Measurements from ENCODE around the gene SFTPB.
"Not testable (repeated sequence)": the region's sequence is repeated elsewhere in the genome, so short reads cannot be mapped to it uniquely, and the experiment has no call there.

The SFTPB gene

DNA sequence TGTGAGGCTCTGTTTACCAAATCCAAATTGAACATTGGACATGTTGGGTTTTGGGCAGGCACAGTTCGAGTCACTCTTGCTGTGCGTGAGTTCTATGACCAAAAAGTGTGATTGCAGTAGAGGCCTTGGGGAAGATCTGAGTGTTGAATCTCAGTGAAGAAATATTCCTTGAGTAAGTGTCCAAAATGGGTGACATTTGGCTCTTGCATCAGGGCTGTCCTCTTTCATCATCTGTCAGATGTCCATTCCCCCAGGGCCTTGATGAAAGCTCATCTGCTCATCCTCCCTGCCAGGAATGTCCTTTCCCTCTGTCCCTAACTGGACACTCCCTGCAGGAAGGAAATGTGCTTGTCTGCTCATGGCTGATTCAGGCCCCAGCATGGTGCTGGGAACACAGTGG, 6.4 kb upstream of the SFTPB start:
- Histone ChIP-seq H3K4me3 (no peak overlapping the region), H3K9me3 (no peaks in the 10 kb centered on the region), H3K27me3 (no peaks in the 10 kb centered on the region), H3K36me3 (no peaks in the 10 kb centered on the region), H3K27ac (no peak overlapping the region), H3K4me1 (peaks cover 0 to 19% (median 8%) of the 10 kb centered on the region in 4 donors)
- peak in 1 of 2 donors; percentile 15 for DNase-seq
- TF ChIP-seq, protein P1, sequence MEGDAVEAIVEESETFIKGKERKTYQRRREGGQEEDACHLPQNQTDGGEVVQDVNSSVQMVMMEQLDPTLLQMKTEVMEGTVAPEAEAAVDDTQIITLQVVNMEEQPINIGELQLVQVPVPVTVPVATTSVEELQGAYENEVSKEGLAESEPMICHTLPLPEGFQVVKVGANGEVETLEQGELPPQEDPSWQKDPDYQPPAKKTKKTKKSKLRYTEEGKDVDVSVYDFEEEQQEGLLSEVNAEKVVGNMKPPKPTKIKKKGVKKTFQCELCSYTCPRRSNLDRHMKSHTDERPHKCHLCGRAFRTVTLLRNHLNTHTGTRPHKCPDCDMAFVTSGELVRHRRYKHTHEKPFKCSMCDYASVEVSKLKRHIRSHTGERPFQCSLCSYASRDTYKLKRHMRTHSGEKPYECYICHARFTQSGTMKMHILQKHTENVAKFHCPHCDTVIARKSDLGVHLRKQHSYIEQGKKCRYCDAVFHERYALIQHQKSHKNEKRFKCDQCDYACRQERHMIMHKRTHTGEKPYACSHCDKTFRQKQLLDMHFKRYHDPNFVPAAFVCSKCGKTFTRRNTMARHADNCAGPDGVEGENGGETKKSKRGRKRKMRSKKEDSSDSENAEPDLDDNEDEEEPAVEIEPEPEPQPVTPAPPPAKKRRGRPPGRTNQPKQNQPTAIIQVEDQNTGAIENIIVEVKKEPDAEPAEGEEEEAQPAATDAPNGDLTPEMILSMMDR (IDR thresholded peaks at IDR 0.05): no peak
- intact Hi-C loops (cut with DNase I; ENCODE audit: low total_unique reads): no loop called here

DNA sequence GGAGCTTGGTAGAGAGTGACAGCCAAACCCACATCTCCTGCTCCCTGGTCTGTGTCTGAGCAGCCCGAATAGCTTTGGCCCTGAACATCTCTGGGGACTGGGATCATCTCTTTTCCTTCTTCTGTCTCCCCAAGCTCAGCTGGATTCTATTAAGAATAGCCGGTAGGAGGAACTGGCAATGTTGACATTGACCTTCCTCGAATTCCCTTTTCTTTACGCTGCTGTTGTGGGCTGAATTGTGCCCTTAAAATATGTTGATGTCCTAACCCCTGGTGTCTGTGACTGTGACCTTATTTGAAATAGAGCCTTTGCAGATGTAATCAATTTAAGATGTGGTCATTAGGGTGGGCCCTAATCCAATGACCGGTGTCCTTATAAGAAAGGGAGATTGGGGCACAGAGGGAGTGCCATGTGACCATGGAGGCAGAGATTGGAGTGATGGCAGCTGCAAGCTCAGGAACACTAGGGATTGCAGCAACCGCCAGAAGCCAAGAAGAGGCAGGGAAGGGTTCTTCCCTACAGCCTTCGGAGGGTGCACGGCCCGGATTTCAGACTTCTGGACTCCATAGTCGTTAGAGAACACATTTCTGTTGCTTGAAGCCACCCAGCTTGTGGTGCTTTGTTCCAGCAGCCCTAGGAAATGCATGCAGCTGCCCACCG, 5.8 kb upstream of the SFTPB start:
- Histone ChIP-seq H3K4me1 (peaks cover 0 to 13% (median 3%) of the 10 kb centered on the region in 4 donors), H3K36me3 (no peaks in the 10 kb centered on the region), H3K27ac (no peak overlapping the region), H3K4me3 (no peak overlapping the region), H3K9me3 (no peaks in the 10 kb centered on the region), H3K27me3 (no peaks in the 10 kb centered on the region)
- intact Hi-C loops (cut with DNase I; ENCODE audit: low total_unique reads): no loop called here
- DNase-seq: no peak
- TF ChIP-seq, protein P1 (IDR thresholded peaks at IDR 0.05): no peak

DNA sequence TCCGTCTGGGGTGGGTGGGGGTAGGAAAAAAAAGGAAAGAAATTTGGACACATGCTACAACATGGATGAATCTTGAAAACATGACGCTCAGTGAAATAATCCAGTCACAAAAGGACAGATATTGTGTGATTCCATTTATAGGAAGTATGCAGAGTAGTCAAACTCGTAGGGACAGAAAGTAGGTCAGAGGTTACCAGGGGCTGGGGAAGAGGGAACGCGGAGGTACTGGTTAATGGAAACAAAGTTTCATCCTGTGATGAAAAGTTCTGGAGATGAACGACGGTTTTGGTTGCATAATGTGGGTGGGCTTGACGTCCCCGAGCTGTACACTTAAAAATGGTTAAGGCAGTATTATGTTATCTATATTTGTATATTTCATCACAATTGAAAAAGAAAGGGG, 4.5 kb upstream of the SFTPB start:
- intact Hi-C loops (cut with DNase I; ENCODE audit: low total_unique reads): no loop called here
- Histone ChIP-seq H3K27me3 (no peaks in the 10 kb centered on the region), H3K27ac (no peak overlapping the region), H3K4me1 (peaks cover 0 to 10% (median 1%) of the 10 kb centered on the region in 4 donors), H3K4me3 (no peak overlapping the region), H3K36me3 (no peaks in the 10 kb centered on the region), H3K9me3 (no peaks in the 10 kb centered on the region)
- no peak for DNase-seq
- TF ChIP-seq, protein P1 (IDR thresholded peaks at IDR 0.05): no peak

DNA sequence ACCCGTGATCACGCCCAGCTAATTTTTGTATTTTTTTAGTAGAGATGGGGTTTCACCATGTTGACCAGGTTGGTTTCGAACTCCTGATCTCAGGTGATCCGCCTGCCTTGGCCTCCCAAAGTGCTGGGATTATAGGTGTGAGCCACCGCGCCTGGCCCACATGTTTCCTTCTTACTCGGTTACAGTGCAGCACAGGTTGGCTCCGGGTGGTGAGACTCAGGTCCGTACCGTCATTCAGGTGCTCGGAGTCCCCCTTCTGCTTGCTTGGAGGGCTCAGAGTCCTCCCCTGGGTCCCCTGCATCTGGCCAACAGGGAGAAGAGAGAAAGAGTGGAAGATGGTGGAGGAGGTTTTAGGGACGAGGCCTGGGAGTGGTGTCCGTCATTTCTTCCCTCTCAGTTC, 2.4 kb upstream of the SFTPB start:
- H3K4me1 ChIP-seq; H3K27me3 ChIP-seq; intact Hi-C loops (cut with DNase I; ENCODE audit: low total_unique reads); DNase-seq; H3K9me3 ChIP-seq; H3K4me3 ChIP-seq; H3K27ac ChIP-seq; H3K36me3 ChIP-seq: not testable (repeated sequence)

DNA sequence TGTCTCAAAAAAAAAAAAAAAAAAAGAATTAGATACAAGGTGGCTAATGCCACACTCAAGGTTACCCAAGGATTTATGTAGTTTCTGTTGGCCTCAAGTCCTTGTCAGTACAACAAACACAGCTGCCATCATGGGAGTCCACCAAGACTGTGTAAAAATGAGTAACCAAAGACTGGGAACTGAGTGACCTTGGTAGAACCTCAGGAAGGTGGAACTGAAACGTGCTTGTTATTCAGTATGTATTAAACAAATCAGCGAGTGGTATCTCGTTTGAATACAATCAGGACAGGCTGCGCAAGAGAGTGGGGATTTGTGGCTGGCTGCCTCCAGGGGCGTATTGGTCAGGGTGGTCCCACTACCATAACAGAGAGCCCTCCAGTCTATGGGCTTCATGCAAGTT, 1.6 kb upstream of the SFTPB start:
- no peak for DNase-seq
- intact Hi-C loops (cut with DNase I; ENCODE audit: low total_unique reads): loop anchor here (2.0 kb wide), 1 partner anchor 15 kb away; no protein-coding TSS in a partner anchor
- H3K27ac ChIP-seq: no peak overlapping the region
- H3K4me3 ChIP-seq: no peak overlapping the region
- H3K9me3 ChIP-seq: no peaks in the 10 kb centered on the region
- H3K4me1 ChIP-seq: no peaks in the 10 kb centered on the region
- no peaks in the 10 kb centered on the region for H3K36me3 ChIP-seq
- no peaks in the 10 kb centered on the region for H3K27me3 ChIP-seq
- TF ChIP-seq, protein P1 (IDR thresholded peaks at IDR 0.05): no peak

DNA sequence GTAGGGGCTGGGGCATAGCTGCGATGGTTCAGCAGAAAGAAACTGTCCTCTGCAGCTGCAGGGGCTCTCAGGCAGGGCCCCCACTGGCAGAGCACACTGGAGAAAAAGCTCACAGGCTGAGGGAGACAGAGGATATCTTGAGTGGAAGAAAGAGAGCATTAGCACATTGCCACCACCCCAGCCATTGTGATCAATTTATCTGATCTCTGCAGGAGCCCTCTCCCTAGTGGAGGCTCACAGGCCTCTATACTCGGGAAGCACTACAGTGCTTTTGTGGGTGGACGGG, 801 bp upstream of the SFTPB start:
- intact Hi-C loops (cut with DNase I; ENCODE audit: low total_unique reads): loop anchor here (2.0 kb wide), 1 partner anchor 16 kb away; no protein-coding TSS in a partner anchor
- TF ChIP-seq, protein P1 (IDR thresholded peaks at IDR 0.05): no peak
- DNase-seq: no peak

More for the DNA sequence above, 801 bp upstream of the SFTPB start:
- H3K27ac ChIP-seq: no peak overlapping the region
- no peak overlapping the region for H3K4me3 ChIP-seq
- no peaks in the 10 kb centered on the region for H3K4me1 ChIP-seq
- no peaks in the 10 kb centered on the region for H3K27me3 ChIP-seq
- no peaks in the 10 kb centered on the region for H3K9me3 ChIP-seq
- no peaks in the 10 kb centered on the region for H3K36me3 ChIP-seq
